GM20000 (cell line): ENCODE data around the gene ATCAY.
"Not testable (repeated sequence)": the region's sequence is repeated elsewhere in the genome, so short reads cannot be mapped to it uniquely, and the experiment has no call there.

Experiments used
- DNase-seq: peaks from one replicate; pipeline ENCODE4 v3.0.0; 2012; ENCODE audit warnings: low spot score
- TF ChIP-seq, protein P1 (sequence below): IDR thresholded peaks from 2 replicates; pipeline ENCODE4 v1.5.1; 2012; ENCODE audit warnings: mild to moderate bottlenecking, control low read depth; ENCODE audit errors: extremely low read depth, missing control alignments

Gene ATCAY

DNA sequence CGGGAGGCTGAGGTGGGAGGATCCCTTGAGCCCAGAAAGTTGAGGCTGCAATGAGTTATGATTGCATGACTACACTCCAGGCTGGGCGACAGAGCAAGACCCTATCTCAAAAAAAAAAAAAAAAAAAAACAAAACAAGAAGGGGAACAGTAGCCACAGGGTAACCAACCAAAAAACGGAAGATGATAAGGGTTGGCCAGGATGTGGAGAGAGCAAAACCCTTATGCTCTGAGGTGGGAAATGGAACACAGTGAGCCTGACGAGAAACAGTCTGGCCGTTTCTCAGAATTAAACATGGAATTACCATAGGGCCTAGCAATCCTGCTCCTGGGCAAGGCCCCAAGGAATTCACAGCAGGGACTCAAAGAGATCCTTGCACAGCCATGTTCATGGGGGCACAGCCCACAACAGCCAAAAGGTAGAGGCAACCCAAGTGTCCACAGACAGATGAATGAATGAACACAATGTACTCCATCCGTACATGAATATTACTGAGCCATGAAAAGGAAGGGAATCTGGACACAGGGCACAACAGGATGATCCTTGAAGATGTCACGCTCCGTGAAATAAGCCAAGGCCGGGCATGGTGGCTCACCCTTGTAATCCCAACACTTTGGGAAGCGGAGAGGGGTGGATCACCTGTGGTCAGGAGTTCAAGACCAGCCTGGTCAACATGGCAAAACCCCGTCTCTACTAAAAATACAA, 63.7 kb downstream of the ATCAY start:
- TF ChIP-seq, protein P1, sequence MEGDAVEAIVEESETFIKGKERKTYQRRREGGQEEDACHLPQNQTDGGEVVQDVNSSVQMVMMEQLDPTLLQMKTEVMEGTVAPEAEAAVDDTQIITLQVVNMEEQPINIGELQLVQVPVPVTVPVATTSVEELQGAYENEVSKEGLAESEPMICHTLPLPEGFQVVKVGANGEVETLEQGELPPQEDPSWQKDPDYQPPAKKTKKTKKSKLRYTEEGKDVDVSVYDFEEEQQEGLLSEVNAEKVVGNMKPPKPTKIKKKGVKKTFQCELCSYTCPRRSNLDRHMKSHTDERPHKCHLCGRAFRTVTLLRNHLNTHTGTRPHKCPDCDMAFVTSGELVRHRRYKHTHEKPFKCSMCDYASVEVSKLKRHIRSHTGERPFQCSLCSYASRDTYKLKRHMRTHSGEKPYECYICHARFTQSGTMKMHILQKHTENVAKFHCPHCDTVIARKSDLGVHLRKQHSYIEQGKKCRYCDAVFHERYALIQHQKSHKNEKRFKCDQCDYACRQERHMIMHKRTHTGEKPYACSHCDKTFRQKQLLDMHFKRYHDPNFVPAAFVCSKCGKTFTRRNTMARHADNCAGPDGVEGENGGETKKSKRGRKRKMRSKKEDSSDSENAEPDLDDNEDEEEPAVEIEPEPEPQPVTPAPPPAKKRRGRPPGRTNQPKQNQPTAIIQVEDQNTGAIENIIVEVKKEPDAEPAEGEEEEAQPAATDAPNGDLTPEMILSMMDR = no peak
- DNase-seq = no peak

DNA sequence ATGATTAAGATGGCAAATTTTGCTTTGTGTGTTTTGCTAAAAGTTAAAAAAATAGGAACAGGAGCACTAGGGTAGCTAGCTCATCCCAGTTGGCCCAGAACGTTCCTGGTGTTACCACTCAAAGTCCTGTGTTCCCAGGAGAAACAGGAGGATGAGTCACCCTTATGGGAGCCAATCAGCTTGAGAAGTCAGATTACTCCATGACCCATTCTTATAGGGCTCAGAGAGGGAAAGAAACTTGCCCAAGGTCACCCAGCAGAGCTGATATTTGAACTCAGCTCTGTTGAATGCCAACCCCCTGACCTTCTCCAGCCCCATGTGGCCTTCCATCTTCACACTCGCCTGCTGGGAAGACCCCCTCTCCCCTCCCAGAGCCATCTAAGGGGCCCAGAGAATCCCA, 65.4 kb downstream of the ATCAY start:
- no peak for DNase-seq
- TF ChIP-seq, protein P1 = no peak

DNA sequence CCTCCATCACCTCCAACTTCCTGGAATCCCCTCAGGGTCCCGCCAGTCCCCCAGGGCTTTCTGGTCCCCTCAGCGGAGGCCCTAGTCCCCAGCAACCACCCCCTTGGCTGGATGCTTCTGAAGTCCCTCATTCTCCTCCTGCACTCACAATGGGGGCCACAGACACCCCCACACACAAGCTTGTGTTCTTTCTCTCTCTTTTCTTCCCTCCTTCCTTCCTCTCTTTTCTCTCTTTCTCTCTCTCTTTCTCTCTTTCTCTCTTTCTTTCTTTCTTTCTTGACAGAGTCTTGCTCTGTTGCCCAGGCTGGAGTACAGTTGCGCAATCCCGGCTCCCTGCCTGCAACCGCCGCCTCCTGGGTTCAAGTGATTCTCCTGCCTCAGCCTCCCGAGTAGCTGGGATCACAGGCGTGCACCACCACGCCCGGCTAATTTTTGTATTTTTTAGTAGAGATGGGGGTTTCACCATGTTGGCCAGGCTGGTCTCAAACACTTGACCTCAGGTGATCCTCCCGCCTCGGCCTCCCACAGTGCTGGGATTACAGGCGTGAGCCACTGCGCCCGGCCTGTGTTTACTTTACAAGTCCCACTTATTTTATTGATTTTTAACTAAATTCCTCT, 66.9 kb downstream of the ATCAY start:
- not testable (repeated sequence) for DNase-seq

DNA sequence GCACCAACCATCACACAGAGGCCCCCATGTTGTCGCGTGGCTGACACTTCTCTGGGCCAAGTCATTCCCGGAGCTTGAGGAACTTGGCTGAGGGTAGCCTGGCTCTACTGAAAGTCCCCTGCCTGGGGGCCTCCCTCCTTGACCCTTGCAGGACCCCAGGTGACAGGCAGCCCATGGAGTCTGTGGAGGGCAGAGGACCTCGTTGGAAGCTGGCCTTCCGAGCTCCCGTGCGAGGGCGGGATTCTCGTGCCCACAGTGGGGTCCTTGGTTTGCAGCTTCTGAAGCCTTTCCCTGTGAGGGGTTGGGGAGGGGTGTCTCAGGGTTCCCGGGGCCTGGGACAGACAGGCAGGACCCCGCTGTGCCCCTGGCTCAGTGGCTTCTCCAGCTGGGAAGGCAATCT, 68.8 kb downstream of the ATCAY start:
- no peak for DNase-seq
- TF ChIP-seq, protein P1 = no peak

DNA sequence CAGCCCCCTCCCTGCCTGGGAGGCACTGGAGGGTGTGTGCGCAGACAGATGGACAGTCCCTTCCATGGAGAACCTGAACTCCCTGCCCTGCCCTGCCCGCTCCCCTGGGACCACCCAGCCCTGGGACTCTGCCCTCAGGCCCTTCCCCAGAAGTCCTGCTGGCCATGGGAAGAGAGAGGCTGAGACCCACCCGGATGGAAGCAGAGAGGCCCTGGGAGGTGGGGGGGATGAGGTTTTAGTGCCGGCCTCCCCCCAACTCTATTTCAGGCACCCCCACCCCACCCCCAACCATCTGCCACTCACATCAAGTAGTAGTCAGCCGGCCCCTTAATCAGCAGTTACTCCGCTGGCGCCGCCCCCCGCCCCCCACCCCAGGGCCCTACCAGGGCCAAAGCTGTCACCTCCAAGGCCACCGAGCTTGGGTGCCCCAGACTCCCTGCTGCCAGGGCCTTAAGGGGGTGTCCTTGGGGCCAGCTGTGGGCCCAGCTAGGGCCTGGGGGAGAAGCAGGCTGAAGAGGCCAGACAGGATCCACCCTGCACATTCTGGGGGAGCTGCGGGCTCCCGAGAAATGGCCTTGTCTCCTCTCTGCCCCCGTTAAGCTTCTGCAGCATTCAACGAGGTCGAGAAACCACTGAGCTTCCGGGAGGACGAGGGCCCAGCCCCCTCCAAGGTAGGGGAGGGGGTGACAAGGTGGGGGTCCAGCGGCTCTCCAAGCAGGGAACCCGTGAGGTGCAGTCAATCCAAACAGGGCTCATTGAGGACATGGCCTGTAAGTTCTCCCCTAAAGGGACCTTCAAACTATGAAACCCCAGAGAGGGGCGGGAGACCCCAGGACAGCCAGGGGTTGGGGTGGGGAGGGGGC, 69.7 kb downstream of the ATCAY start:
- no peak for DNase-seq
- TF ChIP-seq, protein P1 = no peak

DNA sequence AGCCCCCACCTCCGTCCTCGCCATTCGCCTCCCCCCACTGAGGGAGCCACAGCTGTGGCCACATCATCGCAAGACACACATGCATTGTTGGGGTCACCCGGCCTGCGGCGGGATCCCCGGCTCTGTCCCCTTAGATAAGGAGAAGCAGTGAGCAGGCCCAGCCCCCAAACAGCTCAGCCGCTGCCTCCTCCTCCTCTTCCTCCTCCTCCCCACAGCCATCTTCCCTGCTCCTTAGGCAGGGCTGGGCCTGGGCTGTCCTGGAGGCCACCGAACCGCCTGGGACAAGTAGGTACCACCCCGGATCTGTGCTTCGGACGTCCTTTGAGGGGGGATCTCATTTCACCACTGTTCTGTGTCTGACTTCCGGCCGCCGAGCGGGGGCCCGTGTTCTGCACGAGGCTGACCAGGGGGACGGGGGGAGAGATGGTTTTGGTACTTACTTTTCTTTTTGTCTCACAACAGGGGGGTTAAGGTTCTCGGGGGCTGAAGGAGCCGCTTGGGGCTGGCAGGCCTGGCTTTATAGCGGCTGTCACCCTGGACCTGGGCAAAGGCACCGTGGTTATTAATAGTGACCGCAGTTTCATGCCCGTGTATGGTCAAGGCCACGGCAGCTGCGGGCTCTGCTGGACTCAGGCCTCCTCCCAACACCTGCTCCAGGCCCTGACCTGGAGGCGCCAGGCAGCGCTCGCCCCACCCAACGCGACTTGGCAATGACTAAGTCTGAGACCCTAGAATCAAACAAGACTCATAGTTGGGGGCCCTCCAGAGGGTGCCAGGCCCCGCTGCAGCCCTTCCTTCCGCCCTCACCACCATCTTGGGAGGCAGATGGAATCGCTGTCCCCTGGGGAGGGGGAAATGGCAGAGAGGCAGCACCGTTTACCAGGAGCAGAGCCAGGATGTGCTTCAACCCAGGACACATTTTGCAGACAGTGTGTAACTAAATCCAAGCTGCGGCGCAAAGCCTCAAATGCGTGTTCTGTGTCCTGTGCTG, 70.7 kb downstream of the ATCAY start:
- peak; percentile 60 for DNase-seq
- TF ChIP-seq, protein P1 = no peak

DNA sequence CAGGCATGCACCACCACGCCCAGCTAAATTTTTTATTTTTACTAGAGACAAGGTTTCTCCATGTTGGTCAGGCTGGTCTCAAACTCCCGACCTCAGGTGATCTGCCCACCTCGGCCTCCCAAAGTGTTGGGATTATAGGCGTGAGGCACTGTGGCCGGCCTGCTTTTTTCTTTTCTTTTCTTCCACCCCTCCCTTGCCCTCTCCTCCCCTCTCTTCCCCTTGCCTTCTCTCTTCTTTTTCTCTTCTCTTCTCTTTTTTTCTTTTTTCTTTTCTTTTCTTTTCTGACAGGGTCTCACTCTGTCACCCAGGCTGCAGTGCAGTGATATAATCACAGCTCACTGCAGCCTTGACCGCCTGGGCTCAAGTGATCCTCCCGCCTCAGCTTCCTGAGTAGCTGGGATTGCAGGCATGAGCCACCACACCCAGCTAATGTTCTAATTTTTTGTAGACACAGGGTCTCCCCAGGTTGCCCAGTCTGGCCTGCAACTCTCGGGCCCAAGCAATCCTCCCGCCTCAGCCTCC, 72.3 kb downstream of the ATCAY start:
- not testable (repeated sequence) for DNase-seq

DNA sequence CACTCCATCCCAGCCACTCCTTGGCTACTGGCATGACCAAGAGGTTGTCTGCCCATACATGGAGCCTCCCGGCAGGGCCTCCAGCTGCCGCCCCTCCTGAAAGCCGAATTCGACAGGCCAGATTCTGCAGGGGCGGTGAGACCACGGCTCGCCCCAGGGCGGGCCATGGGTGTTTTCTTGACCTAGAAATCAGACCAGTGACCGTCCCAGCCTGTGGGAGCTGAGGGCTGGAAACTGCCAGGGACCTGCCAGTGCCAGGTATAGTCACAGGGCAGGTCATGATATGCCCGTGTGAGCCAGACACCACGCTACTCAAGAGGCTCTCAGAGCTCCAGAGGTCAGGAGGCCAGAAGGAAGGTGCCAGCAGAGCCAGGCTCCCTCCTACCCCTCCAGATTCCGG, 73.6 kb downstream of the ATCAY start:
- TF ChIP-seq, protein P1 = no peak
- no peak for DNase-seq

DNA sequence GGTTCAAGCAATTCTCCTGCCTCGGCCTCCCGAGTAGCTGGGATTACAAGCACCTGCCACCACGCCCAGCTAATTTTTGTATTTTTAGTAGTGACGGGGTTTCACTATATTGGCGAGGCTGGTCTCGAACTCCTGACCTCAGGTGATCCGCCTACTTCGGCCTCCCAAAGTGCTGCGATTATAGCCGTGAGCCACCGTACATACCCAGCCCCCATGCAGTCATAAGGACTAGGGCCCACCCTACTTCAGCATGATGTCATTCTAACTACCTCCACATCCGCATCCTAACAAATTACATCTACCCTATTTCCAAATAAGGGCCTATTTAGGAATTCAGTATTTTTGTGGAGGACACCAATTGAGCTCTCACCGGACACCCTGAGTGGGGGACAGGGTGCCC, 74.8 kb downstream of the ATCAY start:
- DNase-seq = not testable (repeated sequence)
